Measurements from ENCODE around the gene SYNJ1.
"Not testable (repeated sequence)": the region's sequence is repeated elsewhere in the genome, so short reads cannot be mapped to it uniquely, and the experiment has no call there.

Gene SYNJ1

DNA sequence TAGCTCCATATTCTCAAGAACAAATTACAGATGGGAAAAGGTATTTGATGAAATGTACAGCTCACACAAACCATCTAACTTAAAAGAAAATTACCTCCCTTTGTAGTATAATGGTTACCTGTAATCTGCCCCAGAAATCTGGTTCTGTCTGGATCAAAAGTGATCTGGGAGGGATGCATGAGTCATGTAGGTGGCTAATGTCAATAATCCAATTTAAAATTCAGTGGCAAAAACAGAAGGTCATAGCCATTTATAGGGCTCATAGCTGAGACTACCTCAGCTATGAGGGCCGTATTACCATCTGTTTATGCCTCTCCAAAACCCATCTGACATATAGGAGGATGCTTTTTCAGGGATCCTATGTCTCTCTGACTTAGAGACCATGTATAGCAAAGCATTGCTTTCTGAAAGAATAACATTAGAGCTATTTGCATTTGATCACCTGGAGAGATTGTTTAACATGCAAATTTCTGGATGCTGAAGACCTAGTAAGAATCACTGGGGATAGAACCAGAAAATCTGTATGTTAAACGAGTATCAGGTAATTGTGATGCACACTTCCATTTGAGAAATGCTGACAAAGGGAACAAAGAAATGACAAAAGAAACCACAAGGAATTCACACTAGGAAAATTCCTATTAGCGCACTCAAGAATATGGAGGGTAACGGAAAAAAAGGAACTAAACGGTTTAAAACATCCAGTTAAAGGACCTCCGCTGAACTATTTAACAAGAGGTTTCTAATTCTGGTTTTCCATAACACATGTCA lies 26.2 kb upstream of the SYNJ1 start:
- H3K9me3 ChIP-seq (ENCODE audit: control insufficient read depth, low read depth, low read length), result no peaks in the 10 kb centered on the region
- peaks cover 86% of the 10 kb centered on the region for H3K36me3 ChIP-seq (ENCODE audit: control insufficient read depth, low read depth, low read length)
- no peak overlapping the region for H3K4me3 ChIP-seq (ENCODE audit: low read length)
- no peak overlapping the region for H3K27ac ChIP-seq (ENCODE audit: low read length)
- H3K9ac ChIP-seq (ENCODE audit: low read length), result no peak overlapping the region
- no peaks in the 10 kb centered on the region for H3K27me3 ChIP-seq (ENCODE audit: control insufficient read depth, insufficient read depth, low read length)
- peaks cover 6% of the 10 kb centered on the region for H3K4me1 ChIP-seq (ENCODE audit: control insufficient read depth, low read depth, low read length)

DNA sequence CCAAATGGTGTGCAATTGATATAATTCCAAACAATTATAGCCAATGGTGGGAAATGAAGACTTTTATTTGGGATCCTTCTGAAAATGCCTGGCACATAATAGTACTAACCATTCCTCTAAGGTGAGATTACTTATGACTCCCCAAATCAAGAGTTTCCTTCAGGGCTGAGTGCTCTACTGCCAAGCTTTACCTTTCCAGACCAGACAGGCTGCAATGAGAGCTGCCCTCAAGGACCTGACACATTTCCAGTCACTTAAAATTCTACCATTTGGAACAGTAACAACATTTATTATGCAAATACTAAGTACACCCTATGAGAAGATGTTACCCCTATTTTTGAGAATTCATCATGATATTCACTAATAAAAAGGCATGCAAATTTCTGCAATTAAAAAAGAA lies 22.6 kb upstream of the SYNJ1 start:
- H3K9me3 ChIP-seq (ENCODE audit: control insufficient read depth, low read depth, low read length), result no peaks in the 10 kb centered on the region
- H3K4me3 ChIP-seq (ENCODE audit: low read length), result no peak overlapping the region
- H3K4me1 ChIP-seq (ENCODE audit: control insufficient read depth, low read depth, low read length), result peaks cover 6% of the 10 kb centered on the region
- no peaks in the 10 kb centered on the region for H3K27me3 ChIP-seq (ENCODE audit: control insufficient read depth, insufficient read depth, low read length)
- H3K36me3 ChIP-seq (ENCODE audit: control insufficient read depth, low read depth, low read length), result peaks cover 86% of the 10 kb centered on the region
- no peak overlapping the region for H3K27ac ChIP-seq (ENCODE audit: low read length)
- H3K9ac ChIP-seq (ENCODE audit: low read length), result no peak overlapping the region

DNA sequence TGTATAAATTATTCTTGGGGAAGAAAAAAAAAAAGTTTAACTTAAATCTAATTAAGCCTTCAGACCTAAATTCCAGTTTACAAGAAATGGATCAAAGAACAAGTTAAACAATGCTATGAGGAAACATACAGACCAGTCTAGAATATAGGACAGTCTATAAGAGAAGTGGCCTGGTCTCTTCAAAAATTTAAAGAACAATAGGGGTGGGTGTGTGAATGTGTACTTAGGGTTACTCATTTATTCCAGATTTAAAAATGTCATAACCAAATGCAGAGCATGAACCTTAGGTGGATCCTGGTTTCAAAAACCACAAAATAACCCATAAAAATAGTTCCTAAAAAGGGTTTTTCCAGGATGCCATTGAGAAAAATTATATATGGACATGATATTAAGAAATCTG lies 21.8 kb upstream of the SYNJ1 start:
- Histone ChIP-seq H3K4me1 (ENCODE audit: control insufficient read depth, low read depth, low read length) (peaks cover 4% of the 10 kb centered on the region), H3K4me3 (ENCODE audit: low read length) (no peak overlapping the region), H3K36me3 (ENCODE audit: control insufficient read depth, low read depth, low read length) (peaks cover 86% of the 10 kb centered on the region)

DNA sequence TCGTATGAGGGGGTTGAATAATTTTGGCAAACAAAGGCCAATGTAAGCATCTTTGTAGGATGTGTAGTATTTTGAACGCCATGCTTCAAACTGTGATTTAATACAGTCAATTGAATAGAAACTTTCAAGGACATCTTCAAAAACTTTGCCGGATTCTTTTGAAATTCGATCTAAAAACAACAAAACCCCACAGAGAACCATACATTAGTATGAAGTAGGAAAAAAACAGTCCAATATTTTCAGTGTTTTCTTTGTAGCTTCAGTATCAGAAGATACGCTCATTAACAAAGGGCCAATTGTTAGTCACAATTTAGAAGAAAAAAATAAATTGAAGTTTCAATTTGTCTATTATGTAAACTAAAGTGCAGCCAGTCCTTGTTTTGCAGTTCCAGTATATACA lies 20.7 kb upstream of the SYNJ1 start:
- Histone ChIP-seq H3K36me3 (ENCODE audit: control insufficient read depth, low read depth, low read length) (peaks cover 86% of the 10 kb centered on the region), H3K9me3 (ENCODE audit: control insufficient read depth, low read depth, low read length) (no peaks in the 10 kb centered on the region), H3K9ac (ENCODE audit: low read length) (no peak overlapping the region), H3K27me3 (ENCODE audit: control insufficient read depth, insufficient read depth, low read length) (no peaks in the 10 kb centered on the region), H3K27ac (ENCODE audit: low read length) (no peak overlapping the region), H3K4me1 (ENCODE audit: control insufficient read depth, low read depth, low read length) (no peaks in the 10 kb centered on the region), H3K4me3 (ENCODE audit: low read length) (no peak overlapping the region)

More for the DNA sequence above, 21.8 kb upstream of the SYNJ1 start:
- H3K9me3 ChIP-seq (ENCODE audit: control insufficient read depth, low read depth, low read length), result no peaks in the 10 kb centered on the region
- no peaks in the 10 kb centered on the region for H3K27me3 ChIP-seq (ENCODE audit: control insufficient read depth, insufficient read depth, low read length)
- H3K27ac ChIP-seq (ENCODE audit: low read length), result no peak overlapping the region
- no peak overlapping the region for H3K9ac ChIP-seq (ENCODE audit: low read length)

DNA sequence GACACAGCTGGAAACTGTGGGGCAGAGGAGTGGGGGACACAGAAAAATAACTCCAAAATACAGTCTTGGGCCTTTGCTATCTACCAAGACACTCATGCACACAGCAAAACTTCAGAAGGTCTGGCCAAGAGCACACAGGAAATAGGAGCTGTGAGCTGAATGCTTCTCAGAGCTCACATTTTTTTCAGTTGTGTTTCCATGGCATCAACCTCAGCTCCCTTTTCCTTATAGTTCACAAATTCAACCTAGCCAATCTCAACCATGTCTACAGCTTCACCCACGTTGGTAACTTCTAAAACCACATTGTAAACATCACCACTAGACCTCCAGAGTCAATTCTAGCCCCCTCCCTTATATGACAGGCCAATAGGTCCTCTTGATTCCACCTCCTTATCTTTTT lies 19.6 kb upstream of the SYNJ1 start:
- H3K4me3 ChIP-seq (ENCODE audit: low read length), result no peak overlapping the region
- H3K9me3 ChIP-seq (ENCODE audit: control insufficient read depth, low read depth, low read length), result no peaks in the 10 kb centered on the region
- H3K36me3 ChIP-seq (ENCODE audit: control insufficient read depth, low read depth, low read length), result peaks cover 95% of the 10 kb centered on the region
- H3K9ac ChIP-seq (ENCODE audit: low read length), result no peak overlapping the region
- no peaks in the 10 kb centered on the region for H3K4me1 ChIP-seq (ENCODE audit: control insufficient read depth, low read depth, low read length)
- H3K27ac ChIP-seq (ENCODE audit: low read length), result no peak overlapping the region
- no peaks in the 10 kb centered on the region for H3K27me3 ChIP-seq (ENCODE audit: control insufficient read depth, insufficient read depth, low read length)

DNA sequence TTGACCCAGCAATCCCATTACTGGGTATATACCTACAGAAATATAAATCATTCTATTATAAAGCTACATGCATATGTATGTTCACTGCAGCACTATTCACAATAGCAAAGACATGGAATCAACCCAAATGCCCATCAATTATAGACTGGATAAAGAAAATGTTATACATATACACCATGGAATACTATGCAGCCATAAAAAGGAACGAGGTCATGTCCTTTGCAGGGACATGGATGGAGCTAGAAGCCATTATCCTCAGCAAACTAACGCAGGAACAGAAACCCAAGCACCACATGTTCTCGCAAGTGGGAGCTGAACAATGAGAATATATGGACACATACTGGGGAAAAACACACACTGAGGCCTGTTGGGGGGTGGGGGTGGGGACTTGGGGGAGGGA lies 18.9 kb upstream of the SYNJ1 start:
- not testable (repeated sequence) for H3K4me3 ChIP-seq (ENCODE audit: low read length); H3K27ac ChIP-seq (ENCODE audit: low read length); H3K9ac ChIP-seq (ENCODE audit: low read length); H3K9me3 ChIP-seq (ENCODE audit: control insufficient read depth, low read depth, low read length); H3K27me3 ChIP-seq (ENCODE audit: control insufficient read depth, insufficient read depth, low read length); H3K4me1 ChIP-seq (ENCODE audit: control insufficient read depth, low read depth, low read length)
- peaks cover 96% of the 10 kb centered on the region for H3K36me3 ChIP-seq (ENCODE audit: control insufficient read depth, low read depth, low read length)

DNA sequence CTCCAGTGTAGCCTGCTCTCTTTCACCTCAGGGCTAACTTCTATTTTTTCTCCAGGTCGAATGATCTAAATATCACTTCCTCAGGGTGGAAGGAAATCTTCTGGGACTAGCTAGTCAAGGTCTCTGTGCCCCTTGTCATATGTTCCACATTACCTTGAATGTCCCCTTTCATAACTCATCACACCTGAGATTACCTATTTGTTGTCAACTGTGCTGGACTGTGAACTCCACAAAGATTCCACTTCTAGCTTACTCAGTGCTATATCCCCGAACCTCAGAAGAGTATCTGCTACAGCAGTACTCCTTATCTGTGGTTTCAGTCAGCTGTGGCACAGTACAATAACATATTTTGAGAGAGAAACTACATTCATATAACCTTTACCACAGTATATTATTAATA lies 14.6 kb upstream of the SYNJ1 start:
- H3K27ac ChIP-seq (ENCODE audit: low read length), result no peak overlapping the region
- H3K4me1 ChIP-seq (ENCODE audit: control insufficient read depth, low read depth, low read length), result no peaks in the 10 kb centered on the region
- H3K36me3 ChIP-seq (ENCODE audit: control insufficient read depth, low read depth, low read length), result peaks cover 89% of the 10 kb centered on the region

DNA sequence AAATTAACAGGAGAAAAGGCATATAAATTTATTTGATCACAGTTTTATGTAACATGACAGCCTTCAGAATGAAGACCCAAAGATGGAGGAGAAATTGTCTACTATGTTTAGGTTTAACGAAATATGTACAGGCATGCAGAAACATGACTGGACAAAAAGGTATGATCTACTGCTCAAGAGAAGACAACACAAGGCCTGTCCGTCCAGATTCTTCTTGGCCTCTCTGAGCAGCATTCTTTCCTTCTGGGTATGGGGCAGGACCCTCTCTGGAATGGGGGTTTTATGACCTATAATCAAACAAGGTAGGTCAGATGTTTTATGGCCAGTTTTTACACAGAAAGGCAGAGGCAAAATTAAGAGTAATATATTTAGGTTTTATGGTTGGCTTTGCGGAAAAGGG lies 13.5 kb upstream of the SYNJ1 start:
- peaks cover 91% of the 10 kb centered on the region for H3K36me3 ChIP-seq (ENCODE audit: control insufficient read depth, low read depth, low read length)
- H3K9me3 ChIP-seq (ENCODE audit: control insufficient read depth, low read depth, low read length), result no peaks in the 10 kb centered on the region
- no peaks in the 10 kb centered on the region for H3K4me1 ChIP-seq (ENCODE audit: control insufficient read depth, low read depth, low read length)
- H3K4me3 ChIP-seq (ENCODE audit: low read length), result no peak overlapping the region
- H3K27me3 ChIP-seq (ENCODE audit: control insufficient read depth, insufficient read depth, low read length), result no peaks in the 10 kb centered on the region
- H3K9ac ChIP-seq (ENCODE audit: low read length), result no peak overlapping the region
- H3K27ac ChIP-seq (ENCODE audit: low read length), result no peak overlapping the region

More for the DNA sequence above, 14.6 kb upstream of the SYNJ1 start:
- Histone ChIP-seq H3K9ac (ENCODE audit: low read length) (no peak overlapping the region), H3K4me3 (ENCODE audit: low read length) (no peak overlapping the region), H3K9me3 (ENCODE audit: control insufficient read depth, low read depth, low read length) (no peaks in the 10 kb centered on the region), H3K27me3 (ENCODE audit: control insufficient read depth, insufficient read depth, low read length) (no peaks in the 10 kb centered on the region)

DNA sequence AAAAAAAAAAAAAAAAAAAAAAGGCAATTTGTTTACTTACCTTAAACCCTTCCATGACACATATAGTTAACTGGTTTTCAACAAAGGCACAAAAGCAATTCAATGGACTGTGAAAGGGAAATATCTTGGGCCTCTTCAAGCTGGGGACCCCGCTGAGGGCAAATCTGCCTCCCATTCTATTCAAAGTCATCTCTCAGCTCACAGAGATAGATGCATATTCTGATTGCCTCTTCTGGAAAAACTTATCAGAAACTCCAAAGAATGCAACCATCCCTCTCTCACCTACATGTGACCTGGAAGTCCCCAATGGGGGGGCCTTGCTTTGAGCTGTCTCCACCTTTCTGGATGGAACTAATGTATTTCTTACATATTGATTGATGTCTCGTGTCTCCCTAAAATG lies 12.1 kb upstream of the SYNJ1 start:
- H3K4me1 ChIP-seq (ENCODE audit: control insufficient read depth, low read depth, low read length), result peaks cover 9% of the 10 kb centered on the region
- no peak overlapping the region for H3K27ac ChIP-seq (ENCODE audit: low read length)
- H3K9me3 ChIP-seq (ENCODE audit: control insufficient read depth, low read depth, low read length), result no peaks in the 10 kb centered on the region
- no peak overlapping the region for H3K4me3 ChIP-seq (ENCODE audit: low read length)
- peaks cover 87% of the 10 kb centered on the region for H3K36me3 ChIP-seq (ENCODE audit: control insufficient read depth, low read depth, low read length)
- H3K27me3 ChIP-seq (ENCODE audit: control insufficient read depth, insufficient read depth, low read length), result no peaks in the 10 kb centered on the region
- H3K9ac ChIP-seq (ENCODE audit: low read length), result no peak overlapping the region

DNA sequence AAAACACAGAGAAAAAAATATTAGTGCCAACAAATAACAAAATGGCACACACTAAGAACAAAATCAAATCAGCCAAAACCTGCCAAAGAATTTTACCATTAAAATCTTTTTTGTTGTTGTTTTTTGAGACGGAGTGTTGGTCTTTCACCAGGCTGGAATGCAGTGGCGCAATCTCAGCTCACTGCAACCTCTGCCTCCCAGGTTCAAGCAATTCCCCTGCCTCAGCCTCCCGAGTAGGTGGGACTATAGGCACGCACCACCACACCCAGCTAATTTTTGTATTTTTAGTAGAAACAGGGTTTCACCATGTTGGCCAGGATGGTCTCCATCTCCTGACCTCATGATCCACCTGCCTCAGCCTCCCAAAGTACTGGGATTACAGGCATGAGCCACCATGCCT lies 8.3 kb upstream of the SYNJ1 start:
- not testable (repeated sequence) for H3K27ac ChIP-seq (ENCODE audit: low read length); H3K9me3 ChIP-seq (ENCODE audit: control insufficient read depth, low read depth, low read length); H3K27me3 ChIP-seq (ENCODE audit: control insufficient read depth, insufficient read depth, low read length); H3K4me3 ChIP-seq (ENCODE audit: low read length); H3K9ac ChIP-seq (ENCODE audit: low read length)
- peaks cover 66% of the 10 kb centered on the region for H3K36me3 ChIP-seq (ENCODE audit: control insufficient read depth, low read depth, low read length)
- peaks cover 12% of the 10 kb centered on the region for H3K4me1 ChIP-seq (ENCODE audit: control insufficient read depth, low read depth, low read length)

DNA sequence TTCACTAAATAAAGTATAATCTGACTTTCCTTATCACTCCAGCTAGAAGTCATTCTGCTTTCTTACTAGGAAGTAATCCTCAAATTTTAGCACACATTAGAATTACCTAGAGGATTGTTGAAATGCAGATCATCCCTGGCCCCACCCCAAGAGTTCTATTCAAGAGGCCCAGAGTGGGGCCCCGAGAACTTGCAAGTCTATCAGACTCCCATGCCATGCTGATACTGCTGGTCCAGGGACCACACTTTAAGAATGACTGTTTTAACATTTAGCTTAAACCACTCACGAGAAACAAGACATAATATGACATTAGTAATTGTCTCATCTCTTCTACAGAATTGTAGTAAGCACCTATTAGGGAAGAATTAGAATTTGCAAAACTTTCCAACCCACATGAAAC lies 7.7 kb upstream of the SYNJ1 start:
- Histone ChIP-seq H3K9ac (ENCODE audit: low read length) (no peak overlapping the region), H3K4me1 (ENCODE audit: control insufficient read depth, low read depth, low read length) (peaks cover 12% of the 10 kb centered on the region), H3K9me3 (ENCODE audit: control insufficient read depth, low read depth, low read length) (no peaks in the 10 kb centered on the region), H3K36me3 (ENCODE audit: control insufficient read depth, low read depth, low read length) (peaks cover 60% of the 10 kb centered on the region), H3K27me3 (ENCODE audit: control insufficient read depth, insufficient read depth, low read length) (no peaks in the 10 kb centered on the region), H3K27ac (ENCODE audit: low read length) (no peak overlapping the region), H3K4me3 (ENCODE audit: low read length) (no peak overlapping the region)

DNA sequence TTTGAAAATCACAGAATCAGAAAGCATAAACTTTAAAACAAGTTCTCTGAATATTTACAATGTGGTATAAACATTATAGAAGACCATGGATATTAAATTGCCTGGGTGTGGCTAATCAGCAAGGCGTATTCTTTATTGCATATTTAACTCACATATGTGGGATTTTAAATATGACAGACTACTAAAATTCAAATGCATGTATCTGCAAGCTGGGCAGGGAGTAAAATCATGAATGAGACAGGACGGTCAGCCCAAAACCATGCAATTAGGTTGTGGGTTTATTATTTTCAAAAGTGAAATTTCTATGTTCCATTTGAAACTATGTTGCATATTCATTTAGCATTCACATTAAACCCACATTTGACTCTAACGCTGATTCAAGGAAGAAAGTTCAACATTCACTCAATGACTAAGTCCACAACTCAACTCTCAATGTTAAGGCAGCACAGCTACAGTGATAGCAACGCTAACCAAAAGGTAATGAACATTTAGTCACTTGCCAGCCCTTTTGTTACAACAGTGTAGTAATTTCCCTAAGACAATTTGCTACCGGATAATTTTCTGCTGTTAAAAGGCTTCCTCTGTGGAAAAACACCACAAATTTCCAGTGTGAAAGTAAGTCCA lies 6.3 kb upstream of the SYNJ1 start:
- peaks cover 49% of the 10 kb centered on the region for H3K36me3 ChIP-seq (ENCODE audit: control insufficient read depth, low read depth, low read length)
- H3K4me3 ChIP-seq (ENCODE audit: low read length), result no peak overlapping the region
- H3K27ac ChIP-seq (ENCODE audit: low read length), result no peak overlapping the region
- H3K9me3 ChIP-seq (ENCODE audit: control insufficient read depth, low read depth, low read length), result no peaks in the 10 kb centered on the region
- no peak overlapping the region for H3K9ac ChIP-seq (ENCODE audit: low read length)
- no peaks in the 10 kb centered on the region for H3K27me3 ChIP-seq (ENCODE audit: control insufficient read depth, insufficient read depth, low read length)
- peaks cover 12% of the 10 kb centered on the region for H3K4me1 ChIP-seq (ENCODE audit: control insufficient read depth, low read depth, low read length)
